GM23338 (cell line): ENCODE results near the gene PLEKHJ1. TPM values are rescaled to one million over a fixed set of nuclear protein-coding genes. Genes with fewer than 3 reads are reported as not detected.

Experiments used
- ATAC-seq: fragments of 200-7000 bp; cut with Tn5 transposase; 3 replicates; pipeline ENCODE4 v1.9.1; 2020
- DNase-seq: peaks from one replicate; pipeline ENCODE4 v3.0.0-alpha.2; 2015; ENCODE audit warnings: low spot score
- H2AFZ ChIP-seq: fragments of 200-600 bp; sonication (generic); 2 replicates; pipeline ENCODE4 v1.8.0; 2016; ENCODE audit warnings: antibody characterized with exemption, mild to moderate bottlenecking, moderate library complexity
- H3F3A ChIP-seq: fragments of 200-600 bp; sonication (generic); replicated peaks from 2 replicates; pipeline ENCODE4 v1.8.0; 2017; ENCODE audit warnings: antibody characterized with exemption, mixed run types, low read depth
- H3K27ac ChIP-seq: fragments of 200-600 bp; sonication (generic); 2 replicates; pipeline ENCODE4 v1.6.1; 2016; ENCODE audit warnings: low read depth
- H3K27me3 ChIP-seq: fragments of 200-600 bp; sonication (generic); 2 replicates; pipeline ENCODE4 v1.8.0; 2016; ENCODE audit warnings: mild to moderate bottlenecking, mixed run types, moderate library complexity; ENCODE audit not compliant: insufficient read depth
- H3K36me3 ChIP-seq: fragments of 200-600 bp; sonication (generic); 2 replicates; pipeline ENCODE4 v1.8.0; 2016; ENCODE audit warnings: mild to moderate bottlenecking; ENCODE audit not compliant: insufficient read depth
- H3K4me1 ChIP-seq: fragments of 200-600 bp; sonication (generic); 2 replicates; pipeline ENCODE4 v1.8.0; 2016; ENCODE audit warnings: mild to moderate bottlenecking, moderate library complexity; ENCODE audit not compliant: insufficient read depth
- H3K4me2 ChIP-seq: fragments of 200-600 bp; sonication (generic); 2 replicates; pipeline ENCODE4 v1.7.1; 2017; ENCODE audit warnings: mixed run types
- H3K4me3 ChIP-seq: fragments of 200-600 bp; sonication (generic); 2 replicates; pipeline ENCODE4 v1.6.1; 2016; ENCODE audit warnings: mixed run types
- H3K79me2 ChIP-seq: fragments of 200-600 bp; sonication (generic); replicated peaks from 2 replicates; pipeline ENCODE4 v1.8.0; 2017; ENCODE audit warnings: mild to moderate bottlenecking; ENCODE audit not compliant: insufficient read depth
- H3K9me2 ChIP-seq: fragments of 200-600 bp; sonication (generic); 2 replicates; pipeline ENCODE4 v1.8.0; 2017; ENCODE audit not compliant: insufficient read depth
- H4K20me1 ChIP-seq: fragments of 200-600 bp; sonication (generic); replicated peaks from 2 replicates; pipeline ENCODE4 v1.8.0; 2017; ENCODE audit warnings: mild to moderate bottlenecking; ENCODE audit not compliant: insufficient read depth
- H3K27ac Mint-ChIP-seq: 2 replicates; pipeline ENCODE4 v1.8.0; 2020; ENCODE audit warnings: inconsistent platforms, mild to moderate bottlenecking, moderate library complexity, mixed read lengths
- H3K27me3 Mint-ChIP-seq: 3 replicates; pipeline ENCODE4 v1.8.0; 2022; ENCODE audit warnings: low read depth, mild to moderate bottlenecking, moderate library complexity, mixed read lengths, inconsistent platforms; ENCODE audit not compliant: insufficient read depth, poor library complexity
- H3K36me3 Mint-ChIP-seq: 3 replicates; pipeline ENCODE4 v1.8.0; 2021; ENCODE audit warnings: low read depth, mild to moderate bottlenecking, inconsistent platforms, moderate library complexity, mixed read lengths
- H3K4me1 Mint-ChIP-seq: 3 replicates; pipeline ENCODE4 v1.8.0; 2020; ENCODE audit warnings: mild to moderate bottlenecking, inconsistent platforms, mixed read lengths
- H3K4me3 Mint-ChIP-seq: 3 replicates; pipeline ENCODE4 v1.8.0; 2021; ENCODE audit warnings: moderate library complexity, mild to moderate bottlenecking, inconsistent platforms, mixed read lengths
- H3K9me3 Mint-ChIP-seq: 3 replicates; pipeline ENCODE4 v1.8.0; 2020; ENCODE audit warnings: moderate library complexity, mild to moderate bottlenecking, inconsistent platforms, mixed read lengths
- CREB1 ChIP-seq: fragments of 250-450 bp; sonication (Bioruptor Pico); IDR thresholded peaks from 2 replicates; pipeline ENCODE4 v1.5.0; 2020; ENCODE audit warnings: low read depth, mild to moderate bottlenecking, moderate library complexity
- EZH2 ChIP-seq: fragments of 200-600 bp; sonication (generic); IDR thresholded peaks from one replicate; pipeline ENCODE4 v1.8.0; 2017; ENCODE audit warnings: antibody characterized with exemption, mild to moderate bottlenecking, low read depth; ENCODE audit not compliant: unreplicated experiment
- JUNB ChIP-seq: IDR thresholded peaks from one replicate; pipeline ENCODE4 v1.6.1; 2016; ENCODE audit warnings: antibody characterized with exemption; ENCODE audit not compliant: unreplicated experiment
- NANOG ChIP-seq: IDR thresholded peaks from 2 replicates; pipeline ENCODE4 v1.6.1; 2016; ENCODE audit warnings: antibody characterized with exemption, borderline replicate concordance
- POLR2AphosphoS5 ChIP-seq: IDR thresholded peaks from 2 replicates; pipeline ENCODE4 v1.6.1; 2016; ENCODE audit warnings: antibody characterized with exemption, low read depth
- STAT1 ChIP-seq: IDR thresholded peaks from one replicate; pipeline ENCODE4 v1.6.1; 2016; ENCODE audit warnings: antibody characterized with exemption; ENCODE audit not compliant: unreplicated experiment
- polyA plus RNA-seq: library from polyadenylated mRNA; unstranded; fragments of >200 nt; fragmentation: Nextera tagmentation; extraction: Ambion mirVana; gene quantifications from 2 replicates; pipeline ENCODE4 v1.2.1, GENCODE V29; 2016
- total RNA-seq: library from RNA; depleted of rRNA; stranded (reverse); fragments of >200 nt; shearing (Covaris generic); gene quantifications from 2 replicates; pipeline ENCODE4 v1.2.3, GENCODE V29; 2014
- TF ChIP-seq, protein P1 (sequence below), 2 experiments: fragments of 200-600 bp in 1 of 2; sonication (generic) in 1 of 2; conservative IDR thresholded peaks; 2 replicates each; pipeline versions ENCODE4 v1.5.1 to v1.6.1; 2016 to 2017; ENCODE audit warnings: antibody characterized with exemption in 2 of 2, low read depth in 2 of 2, mild to moderate bottlenecking in 2 of 2, moderate library complexity in 1 of 2
- TF ChIP-seq, protein P2 (sequence below): IDR thresholded peaks from 2 replicates; pipeline ENCODE4 v1.6.1; 2016; ENCODE audit warnings: antibody characterized with exemption
- TF ChIP-seq, protein P3 (sequence below): fragments of 250-450 bp; sonication (Bioruptor Pico); IDR thresholded peaks from 2 replicates; pipeline ENCODE4 v1.5.0; 2020; ENCODE audit warnings: mild to moderate bottlenecking, moderate library complexity

Gene PLEKHJ1
- total and polyA plus RNA-seq, 2 experiments from 2014 or later, result 146 to 210 TPM

DNA sequence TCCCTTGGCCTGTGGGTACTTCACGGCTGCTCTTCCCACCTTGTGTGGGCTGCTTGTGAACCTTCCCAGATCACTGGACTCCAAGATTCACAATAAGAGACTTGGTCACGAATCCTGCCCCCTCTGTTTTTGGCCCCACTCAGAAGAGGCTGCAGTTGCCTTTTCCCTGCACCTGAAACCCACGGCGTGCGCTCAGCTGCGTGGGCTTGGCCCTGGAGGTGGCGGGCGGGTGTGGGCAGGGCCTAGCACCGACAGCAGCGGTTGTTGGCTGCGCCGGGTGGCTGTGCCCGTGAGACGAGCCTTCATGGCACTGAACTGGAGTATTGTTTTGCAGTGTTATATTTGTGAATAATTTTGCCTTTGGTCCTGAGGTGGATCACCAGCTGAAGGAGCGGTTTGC is 33.8 kb downstream of the PLEKHJ1 start:
- Histone ChIP-seq H3K27me3 (no peaks in the 10 kb centered on the region), H3K4me2 (no peak overlapping the region), H4K20me1 (no peaks in the 10 kb centered on the region; the same call in 1 of the 2 replicates), H3F3A (0 out of 2 replicates have a peak, but pooled peaks cover 6% of the 10 kb centered on the region), H3K9me2 (no peaks in the 10 kb centered on the region), H3K27ac (peak overlapping the region; percentile 92), H3K79me2 (peaks cover 20% of the 10 kb centered on the region; the same call in 1 of the 2 replicates), H3K4me1 (no peaks in the 10 kb centered on the region), H3K36me3 (no peaks in the 10 kb centered on the region; the same call in 1 of the 2 replicates), H2AFZ (no peak overlapping the region), H3K4me3 (no peak overlapping the region)
- Mint-ChIP-seq H3K4me1 (peaks cover 6% of the 10 kb centered on the region; the same call in 1 of the 3 replicates), H3K4me3 (no peak overlapping the region), H3K9me3 (no peaks in the 10 kb centered on the region; the same call in 2 of the 3 replicates), H3K27me3 (peaks cover 5% of the 10 kb centered on the region), H3K36me3 (peaks cover 34% of the 10 kb centered on the region), H3K27ac (no peak overlapping the region)
- ATAC-seq, result no peak
- TF ChIP-seq, protein P1, sequence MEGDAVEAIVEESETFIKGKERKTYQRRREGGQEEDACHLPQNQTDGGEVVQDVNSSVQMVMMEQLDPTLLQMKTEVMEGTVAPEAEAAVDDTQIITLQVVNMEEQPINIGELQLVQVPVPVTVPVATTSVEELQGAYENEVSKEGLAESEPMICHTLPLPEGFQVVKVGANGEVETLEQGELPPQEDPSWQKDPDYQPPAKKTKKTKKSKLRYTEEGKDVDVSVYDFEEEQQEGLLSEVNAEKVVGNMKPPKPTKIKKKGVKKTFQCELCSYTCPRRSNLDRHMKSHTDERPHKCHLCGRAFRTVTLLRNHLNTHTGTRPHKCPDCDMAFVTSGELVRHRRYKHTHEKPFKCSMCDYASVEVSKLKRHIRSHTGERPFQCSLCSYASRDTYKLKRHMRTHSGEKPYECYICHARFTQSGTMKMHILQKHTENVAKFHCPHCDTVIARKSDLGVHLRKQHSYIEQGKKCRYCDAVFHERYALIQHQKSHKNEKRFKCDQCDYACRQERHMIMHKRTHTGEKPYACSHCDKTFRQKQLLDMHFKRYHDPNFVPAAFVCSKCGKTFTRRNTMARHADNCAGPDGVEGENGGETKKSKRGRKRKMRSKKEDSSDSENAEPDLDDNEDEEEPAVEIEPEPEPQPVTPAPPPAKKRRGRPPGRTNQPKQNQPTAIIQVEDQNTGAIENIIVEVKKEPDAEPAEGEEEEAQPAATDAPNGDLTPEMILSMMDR (conservative IDR thresholded peaks at IDR 0.05; ENCODE audit: low read depth in 2 of 2), result no peak
- TF ChIP-seq JUNB (no peak), POLR2AphosphoS5 (no peak), EZH2 (no peak)
- TF ChIP-seq, protein P2, sequence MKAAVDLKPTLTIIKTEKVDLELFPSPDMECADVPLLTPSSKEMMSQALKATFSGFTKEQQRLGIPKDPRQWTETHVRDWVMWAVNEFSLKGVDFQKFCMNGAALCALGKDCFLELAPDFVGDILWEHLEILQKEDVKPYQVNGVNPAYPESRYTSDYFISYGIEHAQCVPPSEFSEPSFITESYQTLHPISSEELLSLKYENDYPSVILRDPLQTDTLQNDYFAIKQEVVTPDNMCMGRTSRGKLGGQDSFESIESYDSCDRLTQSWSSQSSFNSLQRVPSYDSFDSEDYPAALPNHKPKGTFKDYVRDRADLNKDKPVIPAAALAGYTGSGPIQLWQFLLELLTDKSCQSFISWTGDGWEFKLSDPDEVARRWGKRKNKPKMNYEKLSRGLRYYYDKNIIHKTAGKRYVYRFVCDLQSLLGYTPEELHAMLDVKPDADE, result no peak
- no peak for DNase-seq

DNA sequence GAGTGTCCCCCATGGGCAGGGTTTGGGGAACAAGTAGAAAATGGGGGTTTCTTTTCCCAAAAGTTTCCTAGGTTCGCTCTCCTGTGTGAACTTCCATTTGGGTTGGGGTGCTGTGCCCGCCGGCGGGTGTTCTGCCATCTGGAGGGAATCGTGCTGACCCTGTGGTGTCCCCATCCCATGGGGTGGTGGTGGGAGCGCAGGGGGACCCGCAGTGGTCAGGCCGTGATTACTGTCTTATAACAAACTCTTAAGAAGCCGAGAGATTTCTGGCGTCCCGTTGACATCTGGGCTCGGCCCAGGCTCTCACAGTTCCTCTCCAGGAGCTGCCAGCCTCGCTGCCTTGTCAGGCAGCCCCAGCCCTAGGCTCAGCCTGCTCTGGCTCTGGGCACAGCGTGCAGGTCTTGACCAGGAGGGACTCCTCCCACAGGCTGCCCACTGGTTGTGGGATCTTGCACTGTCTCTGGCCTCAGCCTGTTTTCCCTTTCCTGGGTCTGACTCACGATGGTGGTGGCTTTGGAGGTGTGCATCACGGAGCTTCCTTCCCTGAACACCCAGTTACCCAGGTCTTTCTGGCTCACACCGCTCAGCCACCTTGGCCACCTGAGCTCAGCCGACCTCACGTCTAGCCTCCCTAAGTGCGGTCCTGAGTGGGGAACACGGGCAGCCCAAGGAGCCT is 34.5 kb downstream of the PLEKHJ1 start:
- H3K27ac Mint-ChIP-seq, result peak overlapping the region; percentile 41; the same call in 1 of the 2 replicates
- peaks cover 6% of the 10 kb centered on the region; the same call in 1 of the 3 replicates for H3K4me1 Mint-ChIP-seq
- no peak for TF ChIP-seq EZH2
- no peak for TF ChIP-seq JUNB
- no peak for TF ChIP-seq POLR2AphosphoS5
- TF ChIP-seq NANOG, result no peak
- no peak for TF ChIP-seq CREB1 (CRISPR knock-in tag)
- TF ChIP-seq STAT1, result no peak
- TF ChIP-seq, protein P3, sequence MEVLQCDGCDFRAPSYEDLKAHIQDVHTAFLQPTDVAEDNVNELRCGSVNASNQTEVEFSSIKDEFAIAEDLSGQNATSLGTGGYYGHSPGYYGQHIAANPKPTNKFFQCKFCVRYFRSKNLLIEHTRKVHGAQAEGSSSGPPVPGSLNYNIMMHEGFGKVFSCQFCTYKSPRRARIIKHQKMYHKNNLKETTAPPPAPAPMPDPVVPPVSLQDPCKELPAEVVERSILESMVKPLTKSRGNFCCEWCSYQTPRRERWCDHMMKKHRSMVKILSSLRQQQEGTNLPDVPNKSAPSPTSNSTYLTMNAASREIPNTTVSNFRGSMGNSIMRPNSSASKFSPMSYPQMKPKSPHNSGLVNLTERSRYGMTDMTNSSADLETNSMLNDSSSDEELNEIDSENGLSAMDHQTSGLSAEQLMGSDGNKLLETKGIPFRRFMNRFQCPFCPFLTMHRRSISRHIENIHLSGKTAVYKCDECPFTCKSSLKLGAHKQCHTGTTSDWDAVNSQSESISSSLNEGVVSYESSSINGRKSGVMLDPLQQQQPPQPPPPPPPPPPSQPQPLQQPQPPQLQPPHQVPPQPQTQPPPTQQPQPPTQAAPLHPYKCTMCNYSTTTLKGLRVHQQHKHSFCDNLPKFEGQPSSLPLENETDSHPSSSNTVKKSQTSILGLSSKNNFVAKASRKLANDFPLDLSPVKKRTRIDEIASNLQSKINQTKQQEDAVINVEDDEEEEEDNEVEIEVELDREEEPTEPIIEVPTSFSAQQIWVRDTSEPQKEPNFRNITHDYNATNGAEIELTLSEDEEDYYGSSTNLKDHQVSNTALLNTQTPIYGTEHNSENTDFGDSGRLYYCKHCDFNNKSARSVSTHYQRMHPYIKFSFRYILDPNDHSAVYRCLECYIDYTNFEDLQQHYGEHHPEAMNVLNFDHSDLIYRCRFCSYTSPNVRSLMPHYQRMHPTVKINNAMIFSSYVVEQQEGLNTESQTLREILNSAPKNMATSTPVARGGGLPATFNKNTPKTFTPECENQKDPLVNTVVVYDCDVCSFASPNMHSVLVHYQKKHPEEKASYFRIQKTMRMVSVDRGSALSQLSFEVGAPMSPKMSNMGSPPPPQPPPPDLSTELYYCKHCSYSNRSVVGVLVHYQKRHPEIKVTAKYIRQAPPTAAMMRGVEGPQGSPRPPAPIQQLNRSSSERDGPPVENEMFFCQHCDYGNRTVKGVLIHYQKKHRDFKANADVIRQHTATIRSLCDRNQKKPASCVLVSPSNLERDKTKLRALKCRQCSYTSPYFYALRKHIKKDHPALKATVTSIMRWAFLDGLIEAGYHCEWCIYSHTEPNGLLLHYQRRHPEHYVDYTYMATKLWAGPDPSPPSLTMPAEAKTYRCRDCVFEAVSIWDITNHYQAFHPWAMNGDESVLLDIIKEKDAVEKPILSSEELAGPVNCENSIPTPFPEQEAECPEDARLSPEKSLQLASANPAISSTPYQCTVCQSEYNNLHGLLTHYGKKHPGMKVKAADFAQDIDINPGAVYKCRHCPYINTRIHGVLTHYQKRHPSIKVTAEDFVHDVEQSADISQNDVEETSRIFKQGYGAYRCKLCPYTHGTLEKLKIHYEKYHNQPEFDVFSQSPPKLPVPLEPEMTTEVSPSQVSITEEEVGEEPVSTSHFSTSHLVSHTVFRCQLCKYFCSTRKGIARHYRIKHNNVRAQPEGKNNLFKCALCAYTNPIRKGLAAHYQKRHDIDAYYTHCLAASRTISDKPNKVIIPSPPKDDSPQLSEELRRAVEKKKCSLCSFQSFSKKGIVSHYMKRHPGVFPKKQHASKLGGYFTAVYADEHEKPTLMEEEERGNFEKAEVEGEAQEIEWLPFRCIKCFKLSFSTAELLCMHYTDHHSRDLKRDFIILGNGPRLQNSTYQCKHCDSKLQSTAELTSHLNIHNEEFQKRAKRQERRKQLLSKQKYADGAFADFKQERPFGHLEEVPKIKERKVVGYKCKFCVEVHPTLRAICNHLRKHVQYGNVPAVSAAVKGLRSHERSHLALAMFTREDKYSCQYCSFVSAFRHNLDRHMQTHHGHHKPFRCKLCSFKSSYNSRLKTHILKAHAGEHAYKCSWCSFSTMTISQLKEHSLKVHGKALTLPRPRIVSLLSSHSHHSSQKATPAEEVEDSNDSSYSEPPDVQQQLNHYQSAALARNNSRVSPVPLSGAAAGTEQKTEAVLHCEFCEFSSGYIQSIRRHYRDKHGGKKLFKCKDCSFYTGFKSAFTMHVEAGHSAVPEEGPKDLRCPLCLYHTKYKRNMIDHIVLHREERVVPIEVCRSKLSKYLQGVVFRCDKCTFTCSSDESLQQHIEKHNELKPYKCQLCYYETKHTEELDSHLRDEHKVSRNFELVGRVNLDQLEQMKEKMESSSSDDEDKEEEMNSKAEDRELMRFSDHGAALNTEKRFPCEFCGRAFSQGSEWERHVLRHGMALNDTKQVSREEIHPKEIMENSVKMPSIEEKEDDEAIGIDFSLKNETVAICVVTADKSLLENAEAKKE (CRISPR knock-in tag), result no peak

More for the DNA sequence above, 34.5 kb downstream of the PLEKHJ1 start:
- Histone ChIP-seq H3K27ac (peak overlapping the region; percentile 92; the same call in 1 of the 2 replicates), H3F3A (0 out of 2 replicates have a peak, but pooled peaks cover 6% of the 10 kb centered on the region), H3K9me2 (no peaks in the 10 kb centered on the region), H3K36me3 (no peaks in the 10 kb centered on the region; the same call in 1 of the 2 replicates), H3K4me3 (no peak overlapping the region), H3K79me2 (peaks cover 26% of the 10 kb centered on the region), H3K4me2 (no peak overlapping the region), H4K20me1 (no peaks in the 10 kb centered on the region; the same call in 1 of the 2 replicates), H3K4me1 (no peaks in the 10 kb centered on the region), H2AFZ (no peak overlapping the region), H3K27me3 (no peaks in the 10 kb centered on the region)
- H3K27me3 Mint-ChIP-seq, result peaks cover 5% of the 10 kb centered on the region
- DNase-seq, result no peak
- ATAC-seq, result no peak
- H3K36me3 Mint-ChIP-seq, result peaks cover 31% of the 10 kb centered on the region
- no peak overlapping the region for H3K4me3 Mint-ChIP-seq
- no peaks in the 10 kb centered on the region; the same call in 2 of the 3 replicates for H3K9me3 Mint-ChIP-seq
